Neural cell (in vitro differentiated cells): ENCODE data around the gene SPATA12. TPM values are rescaled to one million over a fixed set of nuclear protein-coding genes. Genes with fewer than 3 reads are reported as not detected.

Experiments used
- H2AFZ ChIP-seq: fragments of 200-600, 300-800 bp; sonication (generic), shearing (Covaris generic); 2 replicates; pipeline ENCODE4 v1.6.0; 2014; ENCODE audit warnings: low read depth, mild to moderate bottlenecking, antibody characterized with exemption, low read length, moderate library complexity
- H3F3A ChIP-seq: fragments of 200-600 bp; shearing (Covaris generic); 2 replicates; pipeline ENCODE4 v1.6.1; 2016; ENCODE audit warnings: mild to moderate bottlenecking, moderate library complexity, mixed read lengths, antibody characterized with exemption, low read length; ENCODE audit not compliant: insufficient read depth, poor library complexity, severe bottlenecking
- H3K27ac ChIP-seq: fragments of 200-600, 300-800 bp; sonication (generic), shearing (Covaris generic); 2 replicates; pipeline ENCODE4 v1.5.1; 2014; ENCODE audit warnings: mild to moderate bottlenecking, low read length, moderate library complexity
- H3K27me3 ChIP-seq: fragments of 300-800, 200-600 bp; sonication (generic), shearing (Covaris generic); 2 replicates; pipeline ENCODE4 v1.6.0; 2014; ENCODE audit warnings: mild to moderate bottlenecking, low read depth, low read length, moderate library complexity; ENCODE audit not compliant: insufficient read depth
- H3K36me3 ChIP-seq: fragments of 300-800, 200-600 bp; sonication (generic), shearing (Covaris generic); 2 replicates; pipeline ENCODE4 v1.5.1; 2014; ENCODE audit warnings: mild to moderate bottlenecking, antibody characterized with exemption, low read length, moderate library complexity; ENCODE audit not compliant: insufficient read depth
- H3K4me2 ChIP-seq: fragments of 300-800, 200-600 bp; sonication (generic), shearing (Covaris generic); 2 replicates; pipeline ENCODE4 v1.6.0; 2014; ENCODE audit warnings: mild to moderate bottlenecking, low read length
- H3K4me3 ChIP-seq: fragments of 300-800, 200-600 bp; sonication (generic), shearing (Covaris generic); 2 replicates; pipeline ENCODE4 v1.5.1; 2014; ENCODE audit warnings: mild to moderate bottlenecking, low read length, moderate library complexity
- H3K79me2 ChIP-seq: fragments of 200-600 bp; shearing (Covaris generic); replicated peaks from 2 replicates; pipeline ENCODE4 v1.6.0; 2014; ENCODE audit warnings: mild to moderate bottlenecking, low read length, moderate library complexity; ENCODE audit not compliant: insufficient read depth
- H3K9ac ChIP-seq: fragments of 300-800, 200-600 bp; sonication (generic), shearing (Covaris generic); 2 replicates; pipeline ENCODE4 v1.6.1; 2016; ENCODE audit warnings: mild to moderate bottlenecking, low read length, mixed read lengths
- H3K9me2 ChIP-seq: fragments of 200-600 bp; shearing (Covaris generic); 2 replicates; pipeline ENCODE4 v1.6.1; 2016; ENCODE audit warnings: mild to moderate bottlenecking, low read length, mixed read lengths; ENCODE audit not compliant: insufficient read depth
- H3K9me3 ChIP-seq: fragments of 200-600, 300-800 bp; sonication (generic), shearing (Covaris generic); 2 replicates; pipeline ENCODE4 v1.6.1; 2016; ENCODE audit warnings: mild to moderate bottlenecking, mixed run types, low read length, moderate library complexity, mixed read lengths
- H4K20me1 ChIP-seq: fragments of 200-600 bp; shearing (Covaris generic); 2 replicates; pipeline ENCODE4 v1.6.1; 2016; ENCODE audit warnings: mild to moderate bottlenecking, mixed run types; ENCODE audit not compliant: insufficient read depth
- EP300 ChIP-seq: fragments of 450-650 bp; conservative IDR thresholded peaks from 2 replicates; pipeline ENCODE4 v1.6.1; 2014; ENCODE audit warnings: antibody characterized with exemption, mild to moderate bottlenecking, moderate library complexity; ENCODE audit not compliant: poor library complexity, severe bottlenecking
- EZH2 ChIP-seq: fragments of 200-600, 300-800 bp; shearing (Covaris generic), sonication (generic); IDR thresholded peaks from 2 replicates; pipeline ENCODE4 v1.6.1; 2014; ENCODE audit warnings: antibody characterized with exemption, low read length, borderline replicate concordance, mild to moderate bottlenecking; ENCODE audit not compliant: insufficient read depth, poor library complexity, severe bottlenecking
- MXI1 ChIP-seq: fragments of 450-650 bp; conservative IDR thresholded peaks from 2 replicates; pipeline ENCODE4 v1.6.1; 2014; ENCODE audit warnings: antibody characterized with exemption, mild to moderate bottlenecking; ENCODE audit not compliant: poor library complexity, severe bottlenecking
- POLR2AphosphoS5 ChIP-seq: IDR thresholded peaks from 2 replicates; pipeline ENCODE4 v1.6.1; 2012
- RAD21 ChIP-seq: fragments of 450-650 bp; conservative IDR thresholded peaks from 2 replicates; pipeline ENCODE4 v1.6.1; 2014; ENCODE audit warnings: antibody characterized with exemption, mild to moderate bottlenecking, moderate library complexity
- SMC3 ChIP-seq: fragments of 450-650 bp; conservative IDR thresholded peaks from 2 replicates; pipeline ENCODE4 v1.6.1; 2014; ENCODE audit warnings: antibody characterized with exemption, mild to moderate bottlenecking, moderate library complexity; ENCODE audit not compliant: poor library complexity
- TAF1 ChIP-seq: IDR thresholded peaks from 2 replicates; pipeline ENCODE4 v1.6.1; 2012; ENCODE audit warnings: low read depth
- polyA plus RNA-seq: library from polyadenylated mRNA; depleted of rRNA; stranded (reverse); fragments of >200 nt; gene quantifications from 2 replicates; pipeline ENCODE4 v1.2.3, GENCODE V29; 2014
- TF ChIP-seq, protein P1 (sequence below): IDR thresholded peaks from 2 replicates; pipeline ENCODE4 v1.6.1; 2012; ENCODE audit warnings: borderline replicate concordance
- TF ChIP-seq, protein P2 (sequence below): fragments of 450-650 bp; IDR thresholded peaks from 2 replicates; pipeline ENCODE4 v1.5.1; 2014; ENCODE audit warnings: antibody characterized with exemption, mild to moderate bottlenecking, moderate library complexity; ENCODE audit not compliant: poor library complexity, severe bottlenecking

Gene SPATA12
- polyA plus RNA-seq, 1 donor from 2014 or later = not detected

DNA sequence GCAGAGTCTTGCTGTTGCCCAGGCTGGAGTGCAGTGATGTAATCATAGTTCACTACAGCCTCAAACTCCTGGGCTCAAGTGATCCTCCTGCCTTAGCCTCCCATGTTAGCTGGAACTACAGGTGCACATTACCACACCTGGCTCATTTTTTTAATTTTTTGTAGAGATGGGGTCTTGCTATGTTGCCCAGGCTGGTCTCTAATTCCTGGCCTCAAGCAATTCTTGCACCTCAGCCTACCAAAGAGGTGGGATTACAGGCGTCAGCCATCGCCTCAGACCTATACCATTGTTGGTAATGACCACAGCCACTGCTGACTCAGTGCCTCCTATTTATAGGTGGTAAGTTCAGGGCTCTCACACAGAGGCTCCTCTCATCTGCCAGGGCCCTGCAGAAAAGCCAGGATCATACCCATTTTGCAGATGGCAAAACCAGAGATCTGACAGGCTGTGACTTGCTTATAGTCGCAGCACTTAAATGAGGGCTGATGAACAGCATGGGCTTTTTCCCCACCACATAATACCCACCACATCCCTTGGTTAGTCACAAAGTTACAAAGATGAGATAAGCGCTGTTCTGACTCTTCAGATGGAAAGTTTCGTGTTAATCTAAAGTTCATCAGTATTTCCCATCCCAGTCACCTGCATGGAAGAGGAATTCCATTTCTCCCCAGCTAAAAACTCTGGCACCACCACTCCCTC lies 21.8 kb upstream of the SPATA12 start:
- Histone ChIP-seq H3K4me3 (no peak overlapping the region), H3F3A (no peaks in the 10 kb centered on the region), H3K36me3 (no peaks in the 10 kb centered on the region), H3K27ac (no peak overlapping the region), H2AFZ (no peak overlapping the region), H3K79me2 (no peaks in the 10 kb centered on the region), H4K20me1 (no peaks in the 10 kb centered on the region), H3K9me3 (no peaks in the 10 kb centered on the region), H3K9ac (no peak overlapping the region), H3K27me3 (no peaks in the 10 kb centered on the region), H3K4me2 (no peak overlapping the region), H3K9me2 (no peaks in the 10 kb centered on the region)
- TF ChIP-seq MXI1 (no peak), POLR2AphosphoS5 (no peak), EP300 (no peak), EZH2 (no peak), SMC3 (no peak), RAD21 (no peak)
- TF ChIP-seq, protein P1, sequence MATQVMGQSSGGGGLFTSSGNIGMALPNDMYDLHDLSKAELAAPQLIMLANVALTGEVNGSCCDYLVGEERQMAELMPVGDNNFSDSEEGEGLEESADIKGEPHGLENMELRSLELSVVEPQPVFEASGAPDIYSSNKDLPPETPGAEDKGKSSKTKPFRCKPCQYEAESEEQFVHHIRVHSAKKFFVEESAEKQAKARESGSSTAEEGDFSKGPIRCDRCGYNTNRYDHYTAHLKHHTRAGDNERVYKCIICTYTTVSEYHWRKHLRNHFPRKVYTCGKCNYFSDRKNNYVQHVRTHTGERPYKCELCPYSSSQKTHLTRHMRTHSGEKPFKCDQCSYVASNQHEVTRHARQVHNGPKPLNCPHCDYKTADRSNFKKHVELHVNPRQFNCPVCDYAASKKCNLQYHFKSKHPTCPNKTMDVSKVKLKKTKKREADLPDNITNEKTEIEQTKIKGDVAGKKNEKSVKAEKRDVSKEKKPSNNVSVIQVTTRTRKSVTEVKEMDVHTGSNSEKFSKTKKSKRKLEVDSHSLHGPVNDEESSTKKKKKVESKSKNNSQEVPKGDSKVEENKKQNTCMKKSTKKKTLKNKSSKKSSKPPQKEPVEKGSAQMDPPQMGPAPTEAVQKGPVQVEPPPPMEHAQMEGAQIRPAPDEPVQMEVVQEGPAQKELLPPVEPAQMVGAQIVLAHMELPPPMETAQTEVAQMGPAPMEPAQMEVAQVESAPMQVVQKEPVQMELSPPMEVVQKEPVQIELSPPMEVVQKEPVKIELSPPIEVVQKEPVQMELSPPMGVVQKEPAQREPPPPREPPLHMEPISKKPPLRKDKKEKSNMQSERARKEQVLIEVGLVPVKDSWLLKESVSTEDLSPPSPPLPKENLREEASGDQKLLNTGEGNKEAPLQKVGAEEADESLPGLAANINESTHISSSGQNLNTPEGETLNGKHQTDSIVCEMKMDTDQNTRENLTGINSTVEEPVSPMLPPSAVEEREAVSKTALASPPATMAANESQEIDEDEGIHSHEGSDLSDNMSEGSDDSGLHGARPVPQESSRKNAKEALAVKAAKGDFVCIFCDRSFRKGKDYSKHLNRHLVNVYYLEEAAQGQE = no peak

DNA sequence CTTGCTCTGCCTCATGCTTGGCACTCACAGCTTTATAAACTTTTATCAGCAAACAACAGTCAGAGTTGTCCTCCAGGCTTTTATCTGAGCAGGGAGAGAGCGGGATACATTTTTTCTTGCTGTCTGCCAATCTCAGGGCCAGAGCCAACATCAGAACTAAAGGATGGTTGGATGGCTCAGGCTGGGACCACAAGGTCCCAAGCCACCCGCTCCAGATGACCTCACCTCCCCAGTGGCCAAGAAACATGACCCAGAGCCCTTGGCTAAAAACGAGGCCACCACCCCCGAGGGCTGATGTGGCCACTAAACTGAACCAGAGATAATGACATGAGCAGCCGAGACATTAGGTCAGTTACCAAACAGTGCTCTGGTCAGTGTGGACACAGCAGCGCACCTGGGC lies 18.8 kb upstream of the SPATA12 start:
- TF ChIP-seq SMC3 = no peak
- TF ChIP-seq, protein P2, sequence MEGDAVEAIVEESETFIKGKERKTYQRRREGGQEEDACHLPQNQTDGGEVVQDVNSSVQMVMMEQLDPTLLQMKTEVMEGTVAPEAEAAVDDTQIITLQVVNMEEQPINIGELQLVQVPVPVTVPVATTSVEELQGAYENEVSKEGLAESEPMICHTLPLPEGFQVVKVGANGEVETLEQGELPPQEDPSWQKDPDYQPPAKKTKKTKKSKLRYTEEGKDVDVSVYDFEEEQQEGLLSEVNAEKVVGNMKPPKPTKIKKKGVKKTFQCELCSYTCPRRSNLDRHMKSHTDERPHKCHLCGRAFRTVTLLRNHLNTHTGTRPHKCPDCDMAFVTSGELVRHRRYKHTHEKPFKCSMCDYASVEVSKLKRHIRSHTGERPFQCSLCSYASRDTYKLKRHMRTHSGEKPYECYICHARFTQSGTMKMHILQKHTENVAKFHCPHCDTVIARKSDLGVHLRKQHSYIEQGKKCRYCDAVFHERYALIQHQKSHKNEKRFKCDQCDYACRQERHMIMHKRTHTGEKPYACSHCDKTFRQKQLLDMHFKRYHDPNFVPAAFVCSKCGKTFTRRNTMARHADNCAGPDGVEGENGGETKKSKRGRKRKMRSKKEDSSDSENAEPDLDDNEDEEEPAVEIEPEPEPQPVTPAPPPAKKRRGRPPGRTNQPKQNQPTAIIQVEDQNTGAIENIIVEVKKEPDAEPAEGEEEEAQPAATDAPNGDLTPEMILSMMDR = no peak
- TF ChIP-seq, protein P1 = no peak
- no peak for TF ChIP-seq MXI1
- no peak for TF ChIP-seq EZH2
- TF ChIP-seq EP300 = no peak
- TF ChIP-seq TAF1 = no peak

More for the DNA sequence above, 18.8 kb upstream of the SPATA12 start:
- no peak overlapping the region for H3K27ac ChIP-seq
- H4K20me1 ChIP-seq = no peaks in the 10 kb centered on the region
- H3K27me3 ChIP-seq = no peaks in the 10 kb centered on the region
- H3K9me3 ChIP-seq = no peaks in the 10 kb centered on the region
- no peaks in the 10 kb centered on the region for H3K36me3 ChIP-seq
- no peak overlapping the region for H3K4me2 ChIP-seq
- H2AFZ ChIP-seq = no peak overlapping the region
- no peak overlapping the region for H3K4me3 ChIP-seq
- no peak overlapping the region for H3K9ac ChIP-seq
- no peaks in the 10 kb centered on the region for H3F3A ChIP-seq
- no peaks in the 10 kb centered on the region for H3K9me2 ChIP-seq
- H3K79me2 ChIP-seq = no peaks in the 10 kb centered on the region
